HG03097 (cell line): ENCODE data around the gene NKX1-2.

Experiments
- ATAC-seq: cut with Tn5 transposase; IDR thresholded peaks from one replicate; pipeline ENCODE4 v1.9.1; 2021; ENCODE audit not compliant: unreplicated experiment, low FRiP score

Gene NKX1-2

GRCh38 chr10:124450012-124450782, at the start of gene NKX1-2:
Gene NKX1-2, minus strand, starts transcription at chr10:124450035. Its CDS starts 92 bp downstream, at chr10:124449943.
- no peak for ATAC-seq

GRCh38 chr10:124498056-124498455, 48.2 kb upstream of the NKX1-2 start:
- no peak for ATAC-seq

DNA sequence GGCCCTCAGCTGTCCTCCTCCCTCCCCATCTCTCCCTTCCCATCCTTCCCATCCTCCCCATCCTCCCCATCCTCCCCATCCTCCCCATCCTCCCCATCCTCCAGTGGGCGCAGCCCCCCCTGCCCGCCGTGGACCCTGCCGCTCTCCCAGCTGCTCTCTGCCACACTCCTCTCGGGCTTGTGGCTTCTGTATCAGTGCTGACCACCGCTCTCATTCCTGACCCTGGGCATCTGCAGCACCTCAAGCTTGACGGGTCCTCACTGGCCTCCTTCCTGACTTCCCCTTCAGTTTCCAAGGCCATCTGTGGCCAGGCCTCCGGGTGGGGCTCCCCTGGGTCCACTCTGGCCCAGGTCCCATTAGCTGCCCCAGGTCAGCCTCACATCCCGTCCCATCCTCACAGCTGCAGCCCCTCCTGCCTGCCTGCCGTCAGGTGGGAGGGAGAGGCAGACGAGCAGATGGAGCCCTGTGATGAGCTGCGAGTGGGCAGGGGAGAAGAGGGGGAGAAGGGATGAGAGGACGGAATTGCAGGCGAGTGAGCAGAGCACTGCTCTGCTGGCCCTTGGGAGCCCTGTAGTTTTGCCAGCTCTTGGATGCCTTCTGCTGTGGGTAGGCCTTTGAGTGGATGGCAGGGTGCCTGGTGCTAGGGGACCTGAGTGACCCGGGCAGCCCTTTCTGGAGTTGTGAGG, 47.5 kb upstream of the NKX1-2 start:
- ATAC-seq, result no peak

- no peak for ATAC-seq
Observed at GRCh38 chr10:124496620-124497019, 46.8 kb upstream of the NKX1-2 start.

- ATAC-seq, result no peak
Observed at GRCh38 chr10:124496150-124496549, 46.3 kb upstream of the NKX1-2 start.

GRCh38 chr10:124495725-124496124, 45.9 kb upstream of the NKX1-2 start:
- ATAC-seq, result no peak

GRCh38 chr10:124495162-124495561, 45.3 kb upstream of the NKX1-2 start:
- ATAC-seq, result no peak

GRCh38 chr10:124494046-124494807, 44.4 kb upstream of the NKX1-2 start:
- ATAC-seq, result no peak

GRCh38 chr10:124493214-124493882, 43.5 kb upstream of the NKX1-2 start:
- no peak for ATAC-seq

DNA sequence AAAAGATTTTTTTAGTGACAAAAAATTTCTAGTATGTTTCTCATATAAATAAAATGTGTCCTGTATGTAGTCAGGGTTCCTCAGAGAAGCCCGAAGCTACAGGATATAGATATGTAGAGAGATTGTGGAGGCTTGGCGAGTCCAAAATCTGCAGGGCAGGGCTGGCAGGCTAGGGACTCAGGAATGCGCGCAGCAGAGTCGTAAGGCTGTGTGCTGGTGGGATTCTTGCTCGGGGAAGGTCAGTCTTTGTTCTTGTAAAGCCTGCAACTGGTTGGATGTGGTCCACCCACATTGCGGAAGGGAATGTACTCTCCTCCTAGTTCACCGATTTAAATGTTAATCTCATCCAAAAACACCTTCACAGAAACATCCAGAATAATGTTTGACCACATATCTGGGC, 42.4 kb upstream of the NKX1-2 start:
- ATAC-seq, result no peak

DNA sequence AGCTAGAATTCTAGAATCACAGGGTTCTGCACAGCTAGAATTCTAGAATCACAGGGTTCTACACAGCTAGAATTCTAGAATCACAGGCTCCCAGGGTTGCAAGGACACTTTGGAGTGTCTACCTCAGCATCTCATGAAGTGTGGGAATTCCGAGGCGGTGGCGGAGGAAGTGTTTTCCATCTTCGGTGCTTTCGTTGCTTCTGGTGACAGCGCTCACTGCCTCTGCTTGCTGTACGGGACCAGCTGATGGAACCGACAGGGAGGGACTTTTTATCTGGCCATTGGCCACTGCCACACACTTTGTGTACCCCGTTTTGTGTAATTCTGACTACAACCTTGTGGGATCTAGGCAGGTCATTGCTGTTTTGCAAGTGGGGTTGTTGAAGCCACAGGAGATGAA, 41.3 kb upstream of the NKX1-2 start:
- ATAC-seq, result no peak

DNA sequence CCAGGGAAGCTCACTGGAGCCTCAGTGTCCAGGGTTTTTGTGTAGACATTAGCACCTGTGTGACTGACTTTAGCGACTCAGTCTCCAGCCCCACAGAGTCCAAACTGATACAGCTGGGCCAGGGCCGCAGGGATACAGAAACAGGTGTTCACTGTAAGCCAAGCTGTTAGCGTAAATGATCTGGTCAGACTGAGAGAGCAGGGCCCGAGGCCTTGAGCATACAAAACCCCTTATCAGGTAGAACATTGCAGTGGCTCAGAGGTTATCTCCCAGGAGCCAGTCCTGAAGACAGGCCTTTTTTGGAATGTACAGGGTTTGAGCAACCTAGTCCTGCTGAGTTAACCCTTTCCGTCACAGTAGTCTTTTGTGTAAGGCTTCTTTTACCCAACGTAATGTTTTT, 36.8 kb upstream of the NKX1-2 start:
- no peak for ATAC-seq

- ATAC-seq, result no peak
Observed at GRCh38 chr10:124484661-124485060, 34.8 kb upstream of the NKX1-2 start.

GRCh38 chr10:124484031-124484430, 34.2 kb upstream of the NKX1-2 start:
- no peak for ATAC-seq

DNA sequence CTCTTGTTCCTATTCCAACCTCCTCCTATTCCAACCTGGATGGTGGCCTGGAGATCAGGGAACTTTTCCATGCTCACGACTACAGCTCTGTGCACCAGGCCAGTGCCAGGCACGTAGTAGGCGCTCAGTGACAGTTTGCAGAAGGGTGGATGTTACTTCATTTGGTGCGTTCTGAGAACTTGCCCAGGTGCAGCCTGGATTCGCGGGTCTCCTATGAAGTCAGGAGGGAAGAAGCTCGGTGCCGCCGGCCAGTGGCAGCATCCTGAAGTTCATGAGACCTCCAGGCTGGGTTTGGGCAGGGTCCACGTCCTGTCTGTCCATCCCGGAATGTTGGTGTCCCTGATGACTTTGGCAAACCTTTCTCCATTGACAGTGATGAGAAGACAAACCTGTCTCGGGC, 33.0 kb upstream of the NKX1-2 start:
- no peak for ATAC-seq

GRCh38 chr10:124482236-124482800, 32.5 kb upstream of the NKX1-2 start:
- no peak for ATAC-seq

DNA sequence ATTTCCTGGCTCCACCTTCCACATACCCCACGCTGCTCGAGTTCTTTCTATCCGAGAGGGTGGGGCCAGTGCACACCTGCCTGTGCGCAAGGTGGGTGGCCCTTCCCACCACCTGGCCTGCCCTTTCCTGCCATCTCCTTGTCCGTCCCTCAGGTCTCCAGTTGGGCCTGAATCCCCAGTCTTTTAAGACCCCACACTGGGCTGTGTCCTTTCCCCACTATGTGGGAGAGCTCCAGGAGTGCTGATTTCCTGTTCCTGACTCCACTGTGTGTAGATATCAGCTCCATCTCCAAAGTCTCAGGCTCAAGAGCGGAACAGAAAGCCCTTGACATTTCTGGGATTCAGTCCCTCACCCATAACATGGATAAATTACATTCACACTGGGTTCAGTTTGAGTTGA, 31.9 kb upstream of the NKX1-2 start:
- ATAC-seq, result no peak

- no peak for ATAC-seq
Observed at GRCh38 chr10:124480860-124481259, 31.0 kb upstream of the NKX1-2 start.

DNA sequence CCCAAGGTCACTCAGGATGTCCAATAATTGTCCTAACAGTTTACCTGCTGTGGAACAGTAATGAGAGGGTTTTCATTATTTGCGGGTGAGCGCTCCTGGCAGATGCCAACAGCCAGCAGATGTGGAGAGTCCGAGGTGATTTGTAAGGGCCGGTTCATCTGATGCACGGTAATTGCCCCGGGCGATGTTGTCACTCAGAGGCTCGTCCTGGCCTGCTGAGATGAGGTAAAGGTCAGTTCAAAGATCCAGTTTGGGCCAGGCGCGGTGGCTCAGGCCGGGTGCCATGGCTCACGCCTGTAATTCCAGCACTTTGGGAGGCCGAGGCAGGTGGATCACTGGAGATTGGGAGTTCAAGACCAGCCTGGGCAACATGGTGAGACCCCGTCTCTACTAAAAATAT, 28.7 kb upstream of the NKX1-2 start:
- ATAC-seq, result no peak

GRCh38 chr10:124477614-124478363, 28.0 kb upstream of the NKX1-2 start:
- ATAC-seq, result no peak
